Effector memory CD8-positive, alpha-beta T cell (primary cell): Measurements from ENCODE around the gene USP9X.
"Not testable (repeated sequence)": the region's sequence is repeated elsewhere in the genome, so short reads cannot be mapped to it uniquely, and the experiment has no call there.

Experiments
- ATAC-seq: fragments of 150-1000 bp; cut with Tn5 transposase; replicated peaks from 2 replicates; pipeline ENCODE4 v1.10.0; 2021; ENCODE audit warnings: mild to moderate bottlenecking, moderate library complexity
- DNase-seq, 3 experiments: peaks; one replicate each; pipeline ENCODE4 v3.0.0; 2021
- H3K27ac Mint-ChIP-seq, 2 donors: one replicate each; pipeline ENCODE4 v1.8.0; 2022; ENCODE audit warnings: mild to moderate bottlenecking in 2 of 2, mixed read lengths in 2 of 2, moderate library complexity in 2 of 2
- H3K27me3 Mint-ChIP-seq, 2 donors: one replicate each; pipeline ENCODE4 v1.8.0; 2022; ENCODE audit warnings: mixed read lengths in 2 of 2
- H3K36me3 Mint-ChIP-seq: one replicate; pipeline ENCODE4 v1.8.0; 2022; ENCODE audit warnings: mild to moderate bottlenecking, moderate library complexity, mixed read lengths; ENCODE audit not compliant: insufficient read depth
- H3K4me1 Mint-ChIP-seq, 2 donors: one replicate each; pipeline ENCODE4 v1.8.0; 2022; ENCODE audit warnings: low read depth in 2 of 2, mixed read lengths in 2 of 2
- H3K4me3 Mint-ChIP-seq, 2 donors: one replicate each; pipeline ENCODE4 v1.8.0; 2022; ENCODE audit warnings: mild to moderate bottlenecking in 2 of 2, mixed read lengths in 2 of 2, moderate library complexity in 2 of 2
- H3K9me3 Mint-ChIP-seq, 2 donors: one replicate each; pipeline ENCODE4 v1.8.0; 2022; ENCODE audit warnings: mixed read lengths in 2 of 2

USP9X gene

DNA sequence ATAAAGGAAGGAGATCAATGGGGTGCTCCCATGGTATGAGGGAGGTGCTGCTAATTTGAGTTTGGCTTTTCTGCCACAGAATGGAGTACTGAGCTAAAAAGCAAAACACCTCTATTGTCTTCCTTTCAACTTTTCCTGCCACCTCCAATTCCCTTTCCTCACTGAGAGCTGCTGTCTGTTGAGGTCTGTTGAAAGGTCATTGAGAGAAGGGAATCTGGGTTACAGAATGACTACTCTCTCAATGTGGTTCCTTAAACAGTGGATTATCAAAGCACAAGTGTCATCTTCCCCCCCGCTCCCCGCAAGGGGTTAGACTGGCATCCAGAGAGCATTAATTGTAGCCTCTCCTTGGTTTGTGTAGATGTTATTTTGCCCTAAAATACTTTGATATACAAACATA is 10.7 kb downstream of the USP9X start:
- H3K27ac Mint-ChIP-seq = peak overlapping the region in 1 of 2 donors; percentile 5
- H3K4me1 Mint-ChIP-seq = peaks cover 40 to 45% of the 10 kb centered on the region in 2 donors
- peaks cover 7% of the 10 kb centered on the region for H3K36me3 Mint-ChIP-seq
- peak overlapping the region; percentile 49 to 58 for H3K4me3 Mint-ChIP-seq
- no peaks in the 10 kb centered on the region for H3K27me3 Mint-ChIP-seq
- DNase-seq (no peak), ATAC-seq (peak; percentile 32)
- no peaks in the 10 kb centered on the region for H3K9me3 Mint-ChIP-seq

- no peak overlapping the region for H3K27ac Mint-ChIP-seq
- no peak for DNase-seq
- peak overlapping the region in 1 of 2 donors; percentile 58 for H3K4me3 Mint-ChIP-seq
- H3K4me1 Mint-ChIP-seq = peaks cover 38 to 41% of the 10 kb centered on the region in 2 donors
- ATAC-seq = no peak
- H3K9me3 Mint-ChIP-seq = no peaks in the 10 kb centered on the region
- H3K36me3 Mint-ChIP-seq = peaks cover 7% of the 10 kb centered on the region
- H3K27me3 Mint-ChIP-seq = no peaks in the 10 kb centered on the region
These were observed 11.2 kb downstream of the USP9X start for GRCh38 chrX:41096339-41096955.

DNA sequence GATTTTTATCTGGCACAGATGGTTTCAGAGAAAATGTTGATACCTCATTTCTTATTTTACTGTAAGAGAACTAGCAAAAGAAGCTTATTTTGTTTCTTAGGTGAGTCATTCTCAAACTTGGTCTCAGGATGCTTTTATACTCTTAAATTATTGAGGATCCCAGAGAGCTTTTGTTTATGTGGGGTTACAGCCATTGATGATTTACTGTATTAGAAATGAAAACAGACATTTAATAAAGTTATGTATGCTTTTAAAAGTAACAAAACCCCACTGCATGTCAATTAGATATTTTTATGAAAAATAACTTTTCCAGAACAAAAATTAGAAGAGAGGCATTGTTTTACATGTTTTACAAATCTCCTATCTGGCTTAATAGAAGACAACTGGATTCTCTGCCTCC is 12.1 kb downstream of the USP9X start:
- Mint-ChIP-seq H3K27ac (no peak overlapping the region), H3K4me3 (no peak overlapping the region), H3K4me1 (peaks cover 39 to 44% of the 10 kb centered on the region in 2 donors), H3K9me3 (no peaks in the 10 kb centered on the region), H3K36me3 (peaks cover 7% of the 10 kb centered on the region), H3K27me3 (no peaks in the 10 kb centered on the region)
- ATAC-seq (no peak), DNase-seq (no peak)

GRCh38 chrX:41100200-41100599 is 15.0 kb downstream of the USP9X start:
- H3K9me3 Mint-ChIP-seq = no peaks in the 10 kb centered on the region

DNA sequence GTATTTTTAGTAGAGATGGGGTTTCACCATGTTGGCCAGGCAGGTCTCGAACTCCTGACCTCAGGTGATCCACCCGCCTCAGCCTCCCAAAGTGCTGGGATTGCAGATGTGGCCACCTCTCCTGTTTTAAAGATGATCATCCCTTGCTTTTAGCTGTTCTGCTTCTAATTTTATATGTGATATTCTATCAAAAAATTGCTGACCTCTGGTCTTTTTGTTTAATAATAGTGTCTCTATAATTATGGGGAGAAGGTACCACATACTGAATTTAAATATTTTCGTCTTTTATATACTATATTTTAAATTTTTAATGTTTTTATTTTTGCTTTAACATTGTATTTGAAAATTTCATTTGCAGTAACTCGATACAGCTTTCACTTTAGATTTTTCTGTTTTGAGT is 15.6 kb downstream of the USP9X start:
- Mint-ChIP-seq H3K4me1 (peaks cover 34 to 43% of the 10 kb centered on the region in 2 donors), H3K4me3 (no peak overlapping the region), H3K27ac (no peak overlapping the region), H3K27me3 (no peaks in the 10 kb centered on the region), H3K36me3 (no peaks in the 10 kb centered on the region), H3K9me3 (no peaks in the 10 kb centered on the region)
- DNase-seq = no peak
- no peak for ATAC-seq

More at GRCh38 chrX:41100200-41100599, 15.0 kb downstream of the USP9X start:
- H3K27ac Mint-ChIP-seq = peak overlapping the region in 1 of 2 donors; percentile 67
- no peaks in the 10 kb centered on the region for H3K27me3 Mint-ChIP-seq
- peak overlapping the region in 1 of 2 donors; percentile 57 for H3K4me3 Mint-ChIP-seq
- peaks cover 2% of the 10 kb centered on the region for H3K36me3 Mint-ChIP-seq
- DNase-seq = no peak
- H3K4me1 Mint-ChIP-seq = peaks cover 38 to 46% of the 10 kb centered on the region in 2 donors
- ATAC-seq = no peak

- no peak overlapping the region for H3K4me3 Mint-ChIP-seq
- DNase-seq = no peak
- H3K27ac Mint-ChIP-seq = no peak overlapping the region
- H3K36me3 Mint-ChIP-seq = peaks cover 3% of the 10 kb centered on the region
- H3K9me3 Mint-ChIP-seq = no peaks in the 10 kb centered on the region
- peak; percentile 40 for ATAC-seq
- peaks cover 29 to 49% of the 10 kb centered on the region in 2 donors for H3K4me1 Mint-ChIP-seq
- H3K27me3 Mint-ChIP-seq = no peaks in the 10 kb centered on the region
These were observed 19.8 kb downstream of the USP9X start for GRCh38 chrX:41105005-41105404.

- peaks cover 35 to 57% of the 10 kb centered on the region in 2 donors for H3K4me1 Mint-ChIP-seq
- not testable (repeated sequence) for H3K27me3 Mint-ChIP-seq, H3K36me3 Mint-ChIP-seq, DNase-seq, ATAC-seq, H3K9me3 Mint-ChIP-seq, H3K4me3 Mint-ChIP-seq
- H3K27ac Mint-ChIP-seq = peak overlapping the region in 1 of 2 donors; percentile 15
These were observed 21.0 kb downstream of the USP9X start for GRCh38 chrX:41106257-41106656.

- Mint-ChIP-seq H3K9me3 (no peaks in the 10 kb centered on the region), H3K27me3 (no peaks in the 10 kb centered on the region), H3K27ac (peak overlapping the region; percentile 25 to 46), H3K36me3 (peaks cover 3% of the 10 kb centered on the region), H3K4me3 (peak overlapping the region in 1 of 2 donors; percentile 50), H3K4me1 (peaks cover 40 to 60% of the 10 kb centered on the region in 2 donors)
- ATAC-seq = no peak
- no peak for DNase-seq
These were observed 22.8 kb downstream of the USP9X start for GRCh38 chrX:41108007-41108406.

DNA sequence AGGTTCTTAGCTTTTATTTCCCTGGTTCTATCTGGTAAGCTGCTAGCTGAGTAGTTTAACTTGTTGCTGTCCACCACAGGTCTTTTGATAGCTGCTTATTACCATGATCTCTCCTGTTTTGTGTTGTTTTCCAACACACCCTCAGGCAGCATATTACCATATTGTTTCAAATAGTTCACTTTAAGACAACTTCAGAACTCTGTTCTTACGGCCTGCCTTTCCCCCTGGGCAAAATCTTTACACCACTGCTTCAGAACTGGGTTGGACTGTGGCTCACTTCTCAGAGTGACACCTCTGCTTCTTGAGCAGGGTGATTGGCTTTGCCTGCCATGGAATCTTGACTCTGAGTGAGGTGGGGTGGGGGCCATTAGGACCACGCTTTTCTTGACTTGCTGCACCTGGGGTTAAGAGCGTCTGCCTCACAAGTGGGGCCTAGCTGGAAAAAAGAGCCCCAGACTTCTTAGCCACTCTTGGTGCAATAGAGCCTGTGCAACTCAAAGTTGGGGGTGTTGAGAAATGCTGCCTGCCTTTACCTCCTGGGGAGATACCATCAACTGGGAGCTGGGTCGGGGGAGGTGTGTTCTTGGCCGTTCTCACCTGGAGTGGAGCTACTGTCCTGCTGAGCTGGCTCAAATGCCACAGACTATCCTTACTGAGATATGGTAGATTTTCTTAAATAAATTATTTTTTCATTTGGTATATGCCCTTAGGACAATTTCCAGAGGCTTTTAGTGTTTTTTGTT is 23.4 kb downstream of the USP9X start:
- Mint-ChIP-seq H3K4me1 (peaks cover 40 to 60% of the 10 kb centered on the region in 2 donors), H3K9me3 (no peaks in the 10 kb centered on the region), H3K4me3 (peak overlapping the region in 1 of 2 donors; percentile 50), H3K27ac (peak overlapping the region; percentile 25 to 46), H3K36me3 (peaks cover 6% of the 10 kb centered on the region), H3K27me3 (no peaks in the 10 kb centered on the region)
- DNase-seq = no peak
- ATAC-seq = no peak

DNA sequence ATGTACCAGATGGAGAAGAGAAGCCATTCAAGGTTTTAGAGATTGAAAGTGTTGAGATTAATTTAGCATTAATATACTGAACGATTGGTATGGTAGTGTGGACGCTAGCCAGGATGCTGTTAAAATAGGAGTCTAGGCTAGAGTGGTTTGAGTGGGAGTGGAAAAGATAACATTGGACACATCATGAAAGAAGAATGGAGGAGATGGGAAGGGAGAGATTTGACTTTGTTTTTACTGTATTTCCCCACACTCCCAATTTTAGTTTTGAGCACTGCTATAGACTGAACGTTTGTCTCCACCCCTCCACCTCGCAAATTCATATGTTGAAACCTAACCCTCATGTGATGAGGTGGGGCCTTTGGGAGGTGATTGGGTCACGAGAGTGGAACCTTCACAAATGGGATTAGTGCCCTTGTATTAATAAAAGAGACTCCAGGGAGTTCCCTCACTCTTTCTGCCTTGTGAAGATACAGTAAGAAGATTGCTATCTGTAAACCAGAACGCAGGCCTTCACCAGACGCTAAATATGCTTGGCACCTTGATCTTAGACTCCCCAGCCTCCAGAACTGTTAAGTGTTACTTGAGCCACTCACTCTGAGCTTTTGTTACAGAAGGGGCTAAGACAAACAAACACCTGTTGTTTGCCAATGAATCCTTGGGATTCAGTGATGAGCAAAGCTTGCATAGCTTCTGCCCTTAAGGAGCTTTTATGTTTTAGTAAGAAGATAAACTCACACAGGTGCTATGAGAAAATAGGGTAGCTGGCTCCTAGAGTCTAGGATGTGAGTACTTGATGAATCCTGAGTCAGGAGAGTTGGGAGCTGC is 25.8 kb downstream of the USP9X start:
- DNase-seq = no peak
- peaks cover 39 to 62% of the 10 kb centered on the region in 2 donors for H3K4me1 Mint-ChIP-seq

DNA sequence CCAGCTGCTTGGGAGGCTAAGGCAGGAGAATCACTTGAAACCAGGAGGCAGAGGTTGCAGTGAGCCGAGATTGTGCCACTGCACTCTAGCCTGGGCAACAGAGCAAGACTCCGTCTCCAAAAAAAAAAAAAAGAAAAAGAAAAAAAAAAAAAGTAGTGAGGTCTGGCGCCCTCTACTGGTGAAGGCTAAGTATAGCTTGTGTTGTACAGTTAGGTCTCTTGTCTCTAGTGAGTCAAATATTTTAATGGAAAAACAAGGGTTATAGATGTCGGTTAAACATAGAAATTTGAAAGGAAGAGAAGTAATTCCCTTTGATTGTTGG is 29.8 kb downstream of the USP9X start:
- peak; percentile 45 for ATAC-seq
- Mint-ChIP-seq H3K27ac (peak overlapping the region; percentile 26 to 44), H3K4me1 (peaks cover 38 to 50% of the 10 kb centered on the region in 2 donors), H3K36me3 (peaks cover 29% of the 10 kb centered on the region)
- peak; percentile 27 to 44 (median 41) for DNase-seq
- not testable (repeated sequence) for H3K9me3 Mint-ChIP-seq, H3K4me3 Mint-ChIP-seq, H3K27me3 Mint-ChIP-seq

More for the DNA sequence above, 25.8 kb downstream of the USP9X start:
- H3K4me3 Mint-ChIP-seq = peak overlapping the region in 1 of 2 donors; percentile 41
- no peaks in the 10 kb centered on the region for H3K9me3 Mint-ChIP-seq
- ATAC-seq = peak; percentile 37
- H3K36me3 Mint-ChIP-seq = peaks cover 22% of the 10 kb centered on the region
- peak overlapping the region in 1 of 2 donors; percentile 59 for H3K27ac Mint-ChIP-seq
- no peaks in the 10 kb centered on the region for H3K27me3 Mint-ChIP-seq

- Mint-ChIP-seq H3K27ac (peak overlapping the region; percentile 86 to 88), H3K36me3 (peaks cover 29% of the 10 kb centered on the region), H3K4me3 (peak overlapping the region; percentile 68 to 74), H3K9me3 (no peaks in the 10 kb centered on the region), H3K4me1 (peaks cover 30 to 40% of the 10 kb centered on the region in 2 donors), H3K27me3 (no peaks in the 10 kb centered on the region)
- DNase-seq = peak in 2 of 3 experiments; percentile 3 to 5
- peak; percentile 80 for ATAC-seq
These were observed 31.7 kb downstream of the USP9X start for GRCh38 chrX:41116948-41117347.

- no peaks in the 10 kb centered on the region for H3K9me3 Mint-ChIP-seq
- peak overlapping the region; percentile 68 to 74 for H3K4me3 Mint-ChIP-seq
- H3K27me3 Mint-ChIP-seq = no peaks in the 10 kb centered on the region
- peak in 1 of 3 experiments; percentile 12 for DNase-seq
- H3K36me3 Mint-ChIP-seq = peaks cover 29% of the 10 kb centered on the region
- peak overlapping the region; percentile 86 to 88 for H3K27ac Mint-ChIP-seq
- peaks cover 36 to 48% of the 10 kb centered on the region in 2 donors for H3K4me1 Mint-ChIP-seq
- ATAC-seq = no peak
These were observed 32.9 kb downstream of the USP9X start for GRCh38 chrX:41118156-41118555.
